SKM-1 (cell line): Measurements from ENCODE around the gene LAP3.
"Not testable (repeated sequence)": the region's sequence is repeated elsewhere in the genome, so short reads cannot be mapped to it uniquely, and the experiment has no call there.

Experiments used
- DNase-seq: peaks from one replicate; lab custom pipeline; 2025; ENCODE audit not compliant: unreplicated experiment; lab: John Stamatoyannopoulos, UW

The LAP3 gene

DNA sequence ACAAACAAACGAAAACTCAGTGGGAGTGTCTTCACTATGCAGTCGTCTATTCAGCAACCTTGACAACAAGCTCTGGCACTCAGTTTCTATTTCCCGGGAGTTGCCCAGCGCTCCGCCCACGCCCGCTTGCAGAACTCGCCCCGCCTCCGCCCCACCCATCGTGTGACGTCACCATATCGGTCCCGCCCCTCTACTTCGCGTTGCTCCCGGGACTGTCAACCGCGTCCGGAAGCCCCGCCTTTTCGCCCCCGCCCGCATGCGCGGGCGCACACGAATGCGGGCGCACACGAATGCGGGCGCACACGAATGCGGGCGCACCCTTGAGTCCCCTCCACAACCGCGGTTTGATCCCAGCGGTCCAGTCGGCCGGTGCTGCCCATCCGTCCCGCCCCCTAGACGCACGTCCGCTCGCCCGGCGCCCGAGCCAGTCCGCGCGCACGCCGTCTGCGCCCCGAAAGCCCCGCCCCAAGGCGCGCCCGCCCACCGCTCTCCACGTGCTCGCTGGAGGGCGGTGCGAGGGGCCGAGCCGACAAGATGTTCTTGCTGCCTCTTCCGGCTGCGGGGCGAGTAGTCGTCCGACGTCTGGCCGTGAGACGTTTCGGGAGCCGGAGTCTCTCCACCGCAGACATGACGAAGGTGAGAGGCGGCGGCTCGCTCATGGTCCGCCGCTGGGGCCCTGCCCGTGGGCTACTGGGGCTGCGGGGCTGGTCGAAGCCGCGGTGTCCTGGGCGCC, at the start of gene LAP3:
Gene LAP3 (plus strand): TSS at position 267 of the 733 bp plus-strand sequence. CDS start 268 bp downstream, at position 535.
- peak; percentile 77 for DNase-seq

- no peak for DNase-seq
Observed at GRCh38 chr4:17528551-17529165, 48.3 kb upstream of the LAP3 start.

DNA sequence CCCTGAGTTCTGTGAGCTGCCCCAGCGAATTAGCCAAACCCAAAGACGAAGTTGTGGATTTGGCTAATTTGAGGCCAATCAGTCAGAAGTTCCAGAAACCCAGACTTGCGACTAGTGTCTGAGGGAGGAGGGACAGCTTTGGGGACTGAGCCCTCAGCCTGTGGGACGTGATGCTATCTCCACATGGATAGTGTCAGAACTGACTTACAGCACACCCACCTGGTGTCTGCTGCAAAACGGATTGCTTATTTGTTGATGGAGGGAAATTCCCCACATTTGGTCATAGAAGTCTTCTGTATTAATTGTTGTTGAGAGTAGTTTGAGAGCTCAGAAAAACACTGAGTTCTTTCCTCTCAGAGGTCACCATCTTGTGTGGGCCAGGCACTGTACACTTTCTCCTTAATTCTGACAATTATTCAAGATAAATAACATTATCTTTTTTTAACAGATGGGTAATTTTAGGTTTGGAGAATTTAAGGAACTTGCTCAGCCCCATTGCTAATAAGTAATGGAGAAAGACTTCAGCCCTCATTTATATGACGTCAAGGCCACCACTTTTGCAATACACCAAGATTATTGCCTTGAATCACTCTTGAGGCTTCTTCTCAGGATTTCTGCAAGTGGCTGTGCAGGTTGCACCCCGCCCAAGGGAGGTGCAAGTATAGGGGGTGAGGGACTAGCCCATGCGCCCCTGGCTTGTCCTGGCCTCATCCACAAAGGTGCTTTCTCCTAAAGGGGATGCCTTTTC, 45.3 kb upstream of the LAP3 start:
- DNase-seq: no peak

GRCh38 chr4:17534705-17535104, 42.3 kb upstream of the LAP3 start:
- DNase-seq: no peak

DNA sequence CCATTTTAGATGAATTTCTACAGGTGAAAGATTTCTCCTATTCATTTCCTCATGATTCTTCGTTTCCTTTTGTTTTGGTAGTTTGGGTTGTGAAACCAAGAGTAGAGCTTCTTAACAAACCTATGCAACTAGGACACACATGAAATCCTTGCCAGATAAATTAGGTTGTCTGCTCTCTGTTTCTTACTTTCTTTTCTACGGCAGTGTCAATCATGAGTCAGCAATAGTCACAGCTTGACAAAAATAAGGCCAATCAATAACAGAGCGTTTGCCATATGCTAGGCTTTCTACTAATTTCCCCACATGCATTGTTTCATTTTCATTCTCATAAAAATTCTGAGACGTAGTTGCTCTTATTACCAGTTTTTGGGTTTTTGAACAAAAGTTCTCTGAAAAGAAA, 41.8 kb upstream of the LAP3 start:
- DNase-seq: no peak

DNA sequence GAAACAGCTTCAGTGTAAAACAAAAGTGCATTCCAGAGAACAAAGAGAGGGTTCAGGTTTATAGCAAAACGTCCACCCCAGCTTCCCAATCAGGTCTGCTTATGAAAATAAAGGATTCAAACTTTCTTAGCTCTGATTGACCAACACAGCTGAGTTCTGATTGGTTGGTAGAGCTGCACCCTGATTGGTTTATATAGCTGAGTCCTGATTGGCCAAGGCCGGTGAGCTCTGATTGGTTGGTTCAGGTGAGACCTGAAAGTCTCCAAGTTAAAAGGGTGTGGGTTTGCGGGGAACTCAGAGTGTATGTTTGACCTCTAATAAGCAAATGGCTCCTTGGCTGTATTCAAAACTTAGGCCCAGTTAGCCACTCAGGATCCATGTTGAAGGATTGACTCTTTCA, 41.1 kb upstream of the LAP3 start:
- no peak for DNase-seq

- not testable (repeated sequence) for DNase-seq
Observed at GRCh38 chr4:17537060-17537459, 39.9 kb upstream of the LAP3 start.

- DNase-seq: no peak
Observed at GRCh38 chr4:17544205-17544604, 32.8 kb upstream of the LAP3 start.

DNA sequence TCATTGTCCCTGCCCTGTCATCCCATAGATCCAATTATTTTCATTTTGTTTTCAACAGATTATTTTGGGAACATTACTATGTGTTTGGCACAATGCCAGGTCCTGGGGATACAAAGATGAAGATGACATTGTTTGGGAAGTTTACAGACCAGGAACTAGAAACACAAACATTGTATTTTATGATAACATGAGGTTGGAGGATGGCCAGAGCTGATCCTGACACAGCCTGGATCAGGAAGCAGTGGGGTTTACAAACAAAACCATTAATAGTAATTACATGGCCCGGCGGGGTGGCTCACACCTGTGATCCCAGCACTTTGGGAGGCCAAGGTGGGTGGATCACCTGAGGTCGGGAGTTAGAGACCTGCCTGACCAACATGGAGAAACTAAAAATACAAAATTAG, 32.2 kb upstream of the LAP3 start:
- DNase-seq: no peak

DNA sequence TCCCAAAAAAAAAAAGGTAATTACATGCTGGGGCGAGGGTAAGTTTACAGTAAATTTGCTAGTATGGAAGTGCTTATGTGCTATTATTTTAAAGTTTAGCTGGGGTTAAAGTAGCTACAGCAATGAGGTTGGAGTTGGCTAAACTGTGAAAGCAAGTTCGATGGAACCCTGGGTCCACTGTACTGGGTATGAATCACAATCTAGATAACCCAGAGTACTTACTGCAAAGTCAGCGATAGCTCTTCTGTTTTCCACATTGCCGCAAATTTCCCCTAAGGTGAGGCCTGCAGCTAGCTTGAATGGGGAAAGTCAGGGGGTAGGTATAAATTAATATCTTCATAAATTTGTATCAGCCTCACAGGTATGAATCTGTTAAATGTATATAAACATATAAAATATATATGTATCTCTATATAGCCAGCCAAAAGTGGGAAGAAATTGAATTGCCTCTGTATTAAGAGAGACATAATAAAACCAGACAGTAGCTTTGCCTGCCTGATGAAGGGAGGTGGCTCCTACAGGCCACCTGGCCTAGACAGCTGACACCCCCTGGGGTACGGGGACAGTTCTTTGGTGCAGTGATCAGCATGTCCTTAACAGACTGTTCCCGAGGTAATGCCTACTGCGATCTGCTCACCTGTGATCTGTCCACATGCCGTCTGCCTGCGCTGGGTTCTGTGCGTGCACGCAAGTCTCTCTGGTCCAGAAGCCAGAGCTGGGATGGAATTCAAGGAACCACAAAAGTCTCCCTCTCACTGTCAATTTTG, 31.4 kb upstream of the LAP3 start:
- no peak for DNase-seq

DNA sequence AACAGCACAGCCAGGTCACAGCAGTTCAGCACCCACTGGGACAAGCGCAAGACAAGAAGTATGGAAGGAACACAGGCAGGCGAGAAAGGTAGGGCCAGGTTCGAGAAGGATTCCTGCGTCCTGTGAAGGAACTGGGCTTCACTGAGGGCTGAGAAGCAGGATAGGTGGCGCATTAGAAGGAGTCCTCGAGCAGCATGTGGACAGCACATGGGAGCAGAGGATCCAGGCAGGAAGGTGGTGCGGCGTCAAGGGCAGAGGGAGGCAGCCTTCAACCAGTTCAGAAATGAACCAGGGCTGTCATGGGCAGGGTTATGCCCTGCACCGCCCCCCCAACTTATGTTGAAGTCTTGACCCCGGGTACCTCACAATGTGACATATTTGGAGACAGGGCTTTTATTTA, 30.8 kb upstream of the LAP3 start:
- no peak for DNase-seq

DNA sequence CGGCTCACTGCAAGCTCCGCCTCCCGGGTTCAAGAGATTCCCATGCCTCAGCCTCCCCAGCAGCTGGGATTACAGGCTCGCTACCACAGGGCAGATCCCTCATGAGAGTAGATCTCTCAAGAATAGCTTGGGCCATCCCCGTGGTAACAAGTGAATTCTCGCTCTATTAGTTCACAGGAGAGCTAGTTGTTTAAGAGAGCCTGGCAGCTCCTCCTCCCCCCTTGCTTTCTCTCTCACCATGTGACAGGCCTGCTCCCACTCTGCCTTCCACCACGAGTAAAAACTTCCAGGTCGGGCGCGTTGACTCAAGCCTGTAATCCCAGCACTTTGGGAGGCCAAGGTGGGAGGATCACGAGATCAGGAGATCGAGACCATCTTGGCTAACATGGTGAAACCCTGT, 30.3 kb upstream of the LAP3 start:
- no peak for DNase-seq

DNA sequence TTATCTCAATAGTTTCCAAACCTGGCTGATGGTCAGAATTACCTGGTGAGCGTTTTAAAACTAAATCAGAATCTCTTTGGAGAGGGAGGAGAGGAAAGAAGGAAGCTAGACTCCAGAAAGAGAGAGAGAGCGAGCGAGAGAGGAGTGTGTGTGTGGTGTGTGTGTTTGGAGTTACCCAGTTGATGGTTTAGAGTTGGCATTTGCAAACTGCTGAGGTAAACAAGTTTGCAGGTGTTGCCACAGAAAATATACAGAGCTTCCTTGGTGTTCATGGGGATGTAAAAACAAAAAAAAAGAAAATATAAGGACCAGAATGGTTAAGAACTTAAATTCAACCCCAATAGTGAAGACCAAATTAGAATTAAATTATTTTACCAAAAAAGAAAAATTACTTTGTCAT, 26.4 kb upstream of the LAP3 start:
- DNase-seq: no peak

DNA sequence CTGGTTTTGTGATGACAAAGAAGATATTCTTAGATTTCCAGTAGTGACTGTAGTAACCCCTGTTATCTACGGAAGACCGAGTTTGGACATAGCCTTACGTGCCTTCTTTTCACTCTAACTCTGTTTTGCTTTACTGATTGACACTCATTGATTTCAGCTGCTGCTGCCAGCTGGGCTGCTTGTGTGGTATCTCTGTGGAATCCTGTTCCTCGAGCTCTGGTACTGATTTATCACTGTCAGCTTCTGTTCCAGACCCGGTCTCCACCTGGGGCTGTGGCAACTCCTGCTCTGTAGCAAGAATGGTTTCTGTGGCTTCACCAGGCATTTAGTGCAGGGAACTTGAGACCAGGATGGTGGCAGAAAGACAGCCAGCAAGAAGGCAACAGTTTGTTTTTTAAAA, 24.6 kb upstream of the LAP3 start:
- DNase-seq: no peak

DNA sequence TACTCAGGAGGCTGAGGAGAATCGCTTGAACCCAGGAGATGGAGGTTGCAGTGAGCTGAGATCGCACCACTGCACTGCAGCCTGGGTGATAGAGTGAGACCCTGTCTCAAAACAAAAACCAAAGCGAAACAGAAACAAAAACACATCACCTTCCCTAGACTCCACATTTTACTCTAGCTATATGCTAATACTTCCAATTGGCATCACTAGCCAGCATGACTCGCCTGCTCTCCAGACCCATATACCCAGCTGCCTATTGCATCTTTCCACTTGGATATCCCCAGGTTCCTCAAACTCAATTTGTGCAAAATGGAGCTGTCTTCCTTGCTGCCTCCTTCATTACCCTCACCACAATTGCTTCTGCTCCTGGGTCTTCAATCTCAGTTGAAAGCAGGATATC, 22.4 kb upstream of the LAP3 start:
- no peak for DNase-seq

DNA sequence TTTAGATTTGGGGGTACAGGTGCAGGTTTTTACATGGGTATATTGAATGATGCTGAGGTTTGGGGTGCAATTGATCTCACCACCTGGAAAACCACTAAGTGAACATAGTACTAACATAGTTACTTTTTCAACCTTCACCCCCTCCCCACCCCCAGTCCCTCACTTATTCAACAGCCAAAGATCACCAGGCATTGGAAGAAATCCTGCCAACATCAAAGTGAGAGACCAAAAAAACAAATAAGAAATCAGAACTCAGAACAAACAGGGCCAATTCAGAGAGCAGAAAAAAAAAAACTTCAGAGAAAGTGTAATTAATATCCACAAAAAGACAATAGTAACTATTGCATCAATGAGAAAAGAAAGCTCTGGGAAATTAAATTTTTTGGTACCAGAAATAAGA, 20.5 kb upstream of the LAP3 start:
- DNase-seq: no peak

GRCh38 chr4:17557880-17558279, 19.1 kb upstream of the LAP3 start:
- no peak for DNase-seq

- DNase-seq: no peak
Observed at GRCh38 chr4:17558941-17559708, 17.9 kb upstream of the LAP3 start.

DNA sequence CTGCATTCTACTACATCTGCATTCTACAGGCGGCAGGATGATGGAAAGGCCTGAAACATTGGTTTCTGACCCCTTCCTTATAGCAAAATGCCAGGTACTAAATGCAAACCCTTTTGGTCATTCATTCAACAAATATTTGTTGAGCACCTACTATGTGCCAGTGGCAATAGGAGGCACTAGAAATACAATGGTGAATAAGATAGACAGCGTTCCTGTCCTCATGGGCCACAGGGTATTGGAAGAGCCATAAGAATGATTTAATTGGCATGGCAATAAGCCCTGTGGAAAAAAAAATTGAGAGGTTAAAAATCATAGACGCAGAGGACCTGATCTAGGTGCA, 17.3 kb upstream of the LAP3 start:
- DNase-seq: no peak

DNA sequence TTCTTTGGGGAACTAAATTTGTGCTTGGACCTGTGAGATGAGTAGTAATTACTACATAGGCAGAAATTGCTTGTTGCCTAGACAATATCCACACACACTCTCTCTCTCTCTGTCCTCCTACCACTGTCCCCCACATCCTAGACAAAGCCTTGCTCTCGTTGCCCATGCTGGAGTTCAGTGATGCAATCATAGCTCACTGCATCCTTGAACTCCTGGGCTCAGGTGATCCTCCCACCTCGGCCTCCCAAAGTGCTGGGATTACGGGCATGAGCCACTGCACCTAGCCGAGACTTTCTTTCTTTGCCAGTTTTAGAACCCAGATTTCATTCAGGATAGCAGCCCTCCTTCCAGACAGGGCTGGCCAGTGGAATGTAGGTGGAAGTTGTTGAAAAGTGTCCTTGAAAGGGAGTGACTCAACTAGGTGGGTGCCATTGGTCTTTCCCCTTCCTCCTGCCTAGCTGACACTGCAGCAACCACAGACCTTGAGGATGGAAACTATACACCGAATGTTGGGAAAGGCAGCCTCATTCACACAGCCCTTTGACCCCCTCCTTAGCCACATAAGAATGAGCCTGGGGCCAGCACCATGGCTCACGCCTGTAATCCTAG, 16.8 kb upstream of the LAP3 start:
- no peak for DNase-seq
